ENCODE measurements around the gene SLC36A3. TPM values are rescaled to one million over a fixed set of nuclear protein-coding genes. Genes with fewer than 3 reads are reported as not detected.

The SLC36A3 gene
- total and polyA plus RNA-seq, 2 of the 4 experiments (the other 2 are of a cell fraction), result not detected

- H3K9ac ChIP-seq (ENCODE audit: low read depth, low read length), result no peak overlapping the region
- no peak overlapping the region for H2BK120ac ChIP-seq (ENCODE audit: low read depth, low read length)
- H3K79me1 ChIP-seq (ENCODE audit: low read depth in 1 of 2, low read length in 2 of 2), result peaks cover 0 to 3% of the 10 kb centered on the region in 2 experiments; a peak in 2 of 4 replicates
- H2BK15ac ChIP-seq (ENCODE audit: low read depth, low read length), result no peak overlapping the region
- TF ChIP-seq NFE2L2 (IDR thresholded peaks at IDR 0.05; ENCODE audit: low read depth, low read length) (no peak), MAZ (IDR thresholded peaks at IDR 0.05; ENCODE audit: borderline replicate concordance, low read depth, low read length) (no peak), SMC3 (IDR thresholded peaks at IDR 0.05; ENCODE audit: low read depth, low read length) (no peak), CHD1 (IDR thresholded peaks at IDR 0.05; ENCODE audit: low read depth, low read length) (no peak), BHLHE40 (IDR thresholded peaks at IDR 0.05; ENCODE audit: low read depth, low read length) (no peak), RCOR1 (IDR thresholded peaks at IDR 0.05; ENCODE audit: insufficient replicate concordance, low read length) (no peak), RFX5 (IDR thresholded peaks at IDR 0.05; ENCODE audit: low read depth, low read length) (no peak), USF2 (IDR thresholded peaks at IDR 0.05; ENCODE audit: low read depth, low read length) (no peak), ELK1 (IDR thresholded peaks at IDR 0.05; ENCODE audit: borderline replicate concordance, low read depth, low read length) (no peak), MAFK (IDR thresholded peaks at IDR 0.05; ENCODE audit: low read depth, low read length) (no peak), POLR2A (IDR thresholded peaks at IDR 0.05; ENCODE audit: low read depth, low read length) (no peak), RAD21 (IDR thresholded peaks at IDR 0.05; ENCODE audit: low read length) (no peak), FOS (IDR thresholded peaks at IDR 0.05; ENCODE audit: low read depth, low read length) (no peak)
- H3K9me1 ChIP-seq (ENCODE audit: insufficient read depth, low read length), result peaks cover 1% of the 10 kb centered on the region; the same call in 1 of the 2 replicates
- H2AK9ac ChIP-seq (replicated peaks; ENCODE audit: low read depth, low read length, poor library complexity), result no peak overlapping the region
- H3K4me3 ChIP-seq (ENCODE audit: insufficient read depth, low read depth, low read length), result no peak overlapping the region
- H4K5ac ChIP-seq (ENCODE audit: low read depth, low read length), result no peak overlapping the region
- H3K4me2 ChIP-seq (ENCODE audit: low read depth, low read length), result no peak overlapping the region
- no peak overlapping the region for H2BK20ac ChIP-seq (ENCODE audit: low read depth, low read length)
- no CpG with 5 or more reads among the region's 2 CpGs for WGBS, 2 experiments (ENCODE audit: extremely low coverage in 2 of 2, insufficient read length in 1 of 2)
- H4K20me1 ChIP-seq (ENCODE audit: insufficient read depth, low read length), result no peaks in the 10 kb centered on the region
- DNase-seq, result no peak
- intact Hi-C loops (cut with micrococcal nuclease) (no loop called here), in situ Hi-C loops (cut with MboI; ENCODE audit: low sequenced_read_pairs) (no loop called here), dilution Hi-C loops (cut with HindIII; ENCODE audit: low sequenced_read_pairs, unreplicated experiment) (no loop called here)
- H4K91ac ChIP-seq (ENCODE audit: insufficient read depth, low read depth, low read length), result no peak overlapping the region
- BruUV-seq (replicated peaks), result no TSS peak
- H3K9me3 ChIP-seq (ENCODE audit: control insufficient read depth, insufficient read depth, low read length), result no peaks in the 10 kb centered on the region
- no peak overlapping the region for H3K23ac ChIP-seq (ENCODE audit: low read depth, low read length)
- peaks cover 28% of the 10 kb centered on the region for H3K27me3 ChIP-seq (ENCODE audit: control insufficient read depth, insufficient read depth, low read length)
- no peak overlapping the region for H2BK5ac ChIP-seq (ENCODE audit: low read depth, low read length, poor library complexity, severe bottlenecking)
- H3K27ac ChIP-seq (ENCODE audit: insufficient read depth, low read length), result no peak overlapping the region
- H3K4ac ChIP-seq (ENCODE audit: low read depth, low read length), result no peak overlapping the region
- ATAC-seq (ENCODE audit: low read depth), result no peak
- H4K8ac ChIP-seq (ENCODE audit: low read depth in 2 of 2, low read length in 2 of 2), result no peak overlapping the region
- H3K36me3 ChIP-seq (ENCODE audit: control insufficient read depth, insufficient read depth, low read length), result no peaks in the 10 kb centered on the region
- POLR2A ChIA-PET (ENCODE audit: unreplicated experiment), result no interaction called here
- CTCF ChIA-PET, result interaction anchor here (2.4 kb wide), 1 partner anchor 10 kb away, joined by 12 read pairs; no protein-coding TSS in a partner anchor
- no peak overlapping the region for H3K14ac ChIP-seq (replicated peaks; ENCODE audit: low read depth, low read length)
- H3K56ac ChIP-seq (ENCODE audit: extremely low read depth, insufficient read depth, low read length), result no peak overlapping the region
- H2AK5ac ChIP-seq (ENCODE audit: low read depth, low read length), result no peak overlapping the region
- no peaks in the 10 kb centered on the region for H3K4me1 ChIP-seq (ENCODE audit: control insufficient read depth, insufficient read depth, low read length)
- no peak overlapping the region for H3K18ac ChIP-seq (ENCODE audit: low read depth, low read length)
- H2AFZ ChIP-seq (replicated peaks; ENCODE audit: low read length, poor library complexity), result no peak overlapping the region
Measured at GRCh38 chr5:151248651-151249050, 54.9 kb downstream of the SLC36A3 start.

Measured in IMR-90 (cell line).